Measurements from ENCODE around the gene OR5M10.

DNA sequence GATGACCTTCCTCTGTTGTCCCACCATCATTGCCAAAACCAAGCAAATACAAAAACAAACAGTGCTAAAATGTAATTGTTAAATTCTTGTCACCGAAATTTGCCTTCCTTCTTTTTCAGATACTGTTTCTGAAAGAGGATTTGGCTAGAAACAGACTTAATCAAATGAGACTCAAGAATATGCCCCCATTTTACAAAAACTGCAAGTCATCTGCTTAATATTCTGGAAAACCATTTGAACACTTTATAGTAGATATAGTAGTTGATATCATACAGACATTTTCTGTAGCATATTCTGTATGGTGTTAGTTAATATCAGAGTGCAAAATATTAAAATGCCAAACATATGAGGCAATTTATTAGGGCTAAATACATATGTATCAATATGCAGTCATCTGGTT, 33.7 kb upstream of the OR5M10 start:
- TF ChIP-seq, protein P1, sequence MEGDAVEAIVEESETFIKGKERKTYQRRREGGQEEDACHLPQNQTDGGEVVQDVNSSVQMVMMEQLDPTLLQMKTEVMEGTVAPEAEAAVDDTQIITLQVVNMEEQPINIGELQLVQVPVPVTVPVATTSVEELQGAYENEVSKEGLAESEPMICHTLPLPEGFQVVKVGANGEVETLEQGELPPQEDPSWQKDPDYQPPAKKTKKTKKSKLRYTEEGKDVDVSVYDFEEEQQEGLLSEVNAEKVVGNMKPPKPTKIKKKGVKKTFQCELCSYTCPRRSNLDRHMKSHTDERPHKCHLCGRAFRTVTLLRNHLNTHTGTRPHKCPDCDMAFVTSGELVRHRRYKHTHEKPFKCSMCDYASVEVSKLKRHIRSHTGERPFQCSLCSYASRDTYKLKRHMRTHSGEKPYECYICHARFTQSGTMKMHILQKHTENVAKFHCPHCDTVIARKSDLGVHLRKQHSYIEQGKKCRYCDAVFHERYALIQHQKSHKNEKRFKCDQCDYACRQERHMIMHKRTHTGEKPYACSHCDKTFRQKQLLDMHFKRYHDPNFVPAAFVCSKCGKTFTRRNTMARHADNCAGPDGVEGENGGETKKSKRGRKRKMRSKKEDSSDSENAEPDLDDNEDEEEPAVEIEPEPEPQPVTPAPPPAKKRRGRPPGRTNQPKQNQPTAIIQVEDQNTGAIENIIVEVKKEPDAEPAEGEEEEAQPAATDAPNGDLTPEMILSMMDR (IDR thresholded peaks at IDR 0.05; ENCODE audit: low read depth, low read length): no peak
- no peak for TF ChIP-seq POLR2A (IDR thresholded peaks at IDR 0.05; ENCODE audit: extremely low read depth, insufficient read length)
- TF ChIP-seq, protein P2, sequence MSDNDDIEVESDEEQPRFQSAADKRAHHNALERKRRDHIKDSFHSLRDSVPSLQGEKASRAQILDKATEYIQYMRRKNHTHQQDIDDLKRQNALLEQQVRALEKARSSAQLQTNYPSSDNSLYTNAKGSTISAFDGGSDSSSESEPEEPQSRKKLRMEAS (IDR thresholded peaks at IDR 0.05; ENCODE audit: low read depth, low read length): no peak
- TF ChIP-seq MYC (IDR thresholded peaks at IDR 0.05; ENCODE audit: low read depth, low read length): no peak
